ENCODE measurements around the gene EML1.

The EML1 gene

DNA sequence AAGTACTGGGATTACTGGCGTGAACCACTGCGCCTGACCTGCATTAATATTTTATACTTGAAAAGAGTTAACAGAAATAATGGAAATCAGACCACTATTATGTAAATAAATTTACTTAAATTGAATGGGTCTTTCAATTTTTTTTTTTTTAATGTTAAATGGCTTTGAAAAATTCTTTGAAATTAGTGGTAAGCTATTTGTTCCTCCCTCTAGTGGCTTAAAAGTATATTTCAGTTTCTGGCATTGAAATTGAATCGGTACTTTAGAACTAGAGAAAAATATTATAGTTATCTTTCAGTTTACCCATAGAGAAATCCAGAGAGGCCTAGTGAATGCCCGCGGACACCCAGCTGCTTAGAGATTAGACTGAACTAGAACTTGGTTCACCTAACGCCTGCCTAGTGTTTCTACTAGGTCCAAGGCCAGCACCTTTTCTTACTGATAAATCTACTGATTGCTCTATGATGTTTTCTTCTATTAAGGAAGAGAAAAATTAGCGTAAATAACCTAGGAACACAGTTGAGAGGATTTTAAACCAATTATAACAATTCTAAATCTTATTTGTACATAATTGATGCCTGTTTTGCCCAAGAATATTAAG lies 106.5 kb downstream of the EML1 start:
- TF ChIP-seq, protein P1, sequence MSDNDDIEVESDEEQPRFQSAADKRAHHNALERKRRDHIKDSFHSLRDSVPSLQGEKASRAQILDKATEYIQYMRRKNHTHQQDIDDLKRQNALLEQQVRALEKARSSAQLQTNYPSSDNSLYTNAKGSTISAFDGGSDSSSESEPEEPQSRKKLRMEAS (IDR thresholded peaks at IDR 0.05; ENCODE audit: low read depth, low read length), result no peak
- TF ChIP-seq, protein P2, sequence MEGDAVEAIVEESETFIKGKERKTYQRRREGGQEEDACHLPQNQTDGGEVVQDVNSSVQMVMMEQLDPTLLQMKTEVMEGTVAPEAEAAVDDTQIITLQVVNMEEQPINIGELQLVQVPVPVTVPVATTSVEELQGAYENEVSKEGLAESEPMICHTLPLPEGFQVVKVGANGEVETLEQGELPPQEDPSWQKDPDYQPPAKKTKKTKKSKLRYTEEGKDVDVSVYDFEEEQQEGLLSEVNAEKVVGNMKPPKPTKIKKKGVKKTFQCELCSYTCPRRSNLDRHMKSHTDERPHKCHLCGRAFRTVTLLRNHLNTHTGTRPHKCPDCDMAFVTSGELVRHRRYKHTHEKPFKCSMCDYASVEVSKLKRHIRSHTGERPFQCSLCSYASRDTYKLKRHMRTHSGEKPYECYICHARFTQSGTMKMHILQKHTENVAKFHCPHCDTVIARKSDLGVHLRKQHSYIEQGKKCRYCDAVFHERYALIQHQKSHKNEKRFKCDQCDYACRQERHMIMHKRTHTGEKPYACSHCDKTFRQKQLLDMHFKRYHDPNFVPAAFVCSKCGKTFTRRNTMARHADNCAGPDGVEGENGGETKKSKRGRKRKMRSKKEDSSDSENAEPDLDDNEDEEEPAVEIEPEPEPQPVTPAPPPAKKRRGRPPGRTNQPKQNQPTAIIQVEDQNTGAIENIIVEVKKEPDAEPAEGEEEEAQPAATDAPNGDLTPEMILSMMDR (IDR thresholded peaks at IDR 0.05; ENCODE audit: low read depth, low read length), result no peak
- TF ChIP-seq POLR2A (IDR thresholded peaks at IDR 0.05; ENCODE audit: extremely low read depth, insufficient read length) (no peak), MYC (IDR thresholded peaks at IDR 0.05; ENCODE audit: low read depth, low read length) (no peak)
- H3K4me3 ChIP-seq (ENCODE audit: low read depth, low read length), result no peak overlapping the region
- peak; percentile 28 for DNase-seq (ENCODE audit: low read depth)

DNA sequence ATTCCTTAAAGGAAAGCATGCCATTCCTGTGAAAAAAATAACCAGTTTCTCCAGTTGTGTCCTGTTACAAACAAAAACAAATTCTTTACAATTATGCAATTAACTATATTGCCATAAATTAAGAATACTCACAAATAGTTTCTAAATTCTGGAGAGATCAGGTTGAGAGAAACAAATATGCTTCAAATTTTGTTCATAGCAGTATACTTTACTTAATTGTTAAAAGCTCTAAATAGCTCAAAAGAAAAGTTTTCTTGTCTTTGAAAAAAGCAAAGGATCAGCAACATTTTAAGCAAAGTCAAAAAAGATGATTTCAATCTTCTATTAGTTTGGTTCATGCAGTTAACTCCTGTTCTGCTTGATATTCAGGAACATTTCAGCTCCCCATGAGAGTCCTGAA lies 109.7 kb downstream of the EML1 start:
- no peak for DNase-seq (ENCODE audit: low read depth)
- H3K4me3 ChIP-seq (ENCODE audit: low read depth, low read length), result no peak overlapping the region
- TF ChIP-seq, protein P2 (IDR thresholded peaks at IDR 0.05; ENCODE audit: low read depth, low read length), result no peak
- no peak for TF ChIP-seq POLR2A (IDR thresholded peaks at IDR 0.05; ENCODE audit: extremely low read depth, insufficient read length)
- TF ChIP-seq MYC (IDR thresholded peaks at IDR 0.05; ENCODE audit: low read depth, low read length), result no peak
- TF ChIP-seq, protein P1 (IDR thresholded peaks at IDR 0.05; ENCODE audit: low read depth, low read length), result no peak

DNA sequence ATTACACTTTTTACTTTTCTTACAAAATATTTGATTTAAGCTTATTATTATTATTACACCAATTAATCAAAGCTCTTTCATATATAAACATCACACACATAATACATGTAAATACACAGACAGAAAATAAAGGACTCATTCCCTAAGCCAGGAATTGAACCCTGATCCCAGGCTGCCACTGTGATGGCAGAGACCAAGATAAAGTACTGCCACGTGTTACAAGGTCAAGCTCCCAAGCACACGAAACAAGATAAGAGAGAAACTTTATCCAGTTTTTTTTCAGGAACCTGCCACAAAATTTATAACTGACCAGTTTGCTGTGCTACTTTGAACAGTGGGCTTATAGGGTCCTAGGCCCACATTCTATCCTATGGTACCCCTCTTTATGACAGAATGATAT lies 111.3 kb downstream of the EML1 start:
- no peak for TF ChIP-seq MYC (IDR thresholded peaks at IDR 0.05; ENCODE audit: low read depth, low read length)
- TF ChIP-seq, protein P2 (IDR thresholded peaks at IDR 0.05; ENCODE audit: low read depth, low read length), result no peak
- H3K4me3 ChIP-seq (ENCODE audit: low read depth, low read length), result no peak overlapping the region
- DNase-seq (ENCODE audit: low read depth), result no peak

DNA sequence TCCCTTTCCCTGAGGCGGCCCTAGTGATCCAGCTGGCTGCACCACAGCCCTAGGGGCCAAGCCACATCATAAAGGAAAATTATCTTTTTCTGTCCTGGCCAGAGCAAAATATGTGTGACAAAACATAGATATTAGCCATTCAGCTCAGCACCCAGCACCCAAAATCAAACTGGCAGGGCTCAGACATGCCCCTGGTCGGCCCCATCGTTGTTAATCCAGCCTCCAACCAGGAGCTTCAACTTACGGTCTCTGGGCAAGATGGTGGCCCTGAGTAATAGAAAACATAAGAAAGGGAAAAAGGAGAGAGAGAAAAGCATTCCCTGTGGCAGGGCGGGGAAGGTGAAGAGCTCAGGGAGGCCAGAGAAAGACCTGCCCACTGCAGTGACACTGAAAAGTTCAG lies 111.9 kb downstream of the EML1 start:
- H3K4me3 ChIP-seq (ENCODE audit: low read depth, low read length), result no peak overlapping the region
- TF ChIP-seq POLR2A (IDR thresholded peaks at IDR 0.05; ENCODE audit: extremely low read depth, insufficient read length) (no peak), MYC (IDR thresholded peaks at IDR 0.05; ENCODE audit: low read depth, low read length) (no peak)
- TF ChIP-seq, protein P2 (IDR thresholded peaks at IDR 0.05; ENCODE audit: low read depth, low read length), result no peak
- TF ChIP-seq, protein P1 (IDR thresholded peaks at IDR 0.05; ENCODE audit: low read depth, low read length), result no peak
- DNase-seq (ENCODE audit: low read depth), result no peak

DNA sequence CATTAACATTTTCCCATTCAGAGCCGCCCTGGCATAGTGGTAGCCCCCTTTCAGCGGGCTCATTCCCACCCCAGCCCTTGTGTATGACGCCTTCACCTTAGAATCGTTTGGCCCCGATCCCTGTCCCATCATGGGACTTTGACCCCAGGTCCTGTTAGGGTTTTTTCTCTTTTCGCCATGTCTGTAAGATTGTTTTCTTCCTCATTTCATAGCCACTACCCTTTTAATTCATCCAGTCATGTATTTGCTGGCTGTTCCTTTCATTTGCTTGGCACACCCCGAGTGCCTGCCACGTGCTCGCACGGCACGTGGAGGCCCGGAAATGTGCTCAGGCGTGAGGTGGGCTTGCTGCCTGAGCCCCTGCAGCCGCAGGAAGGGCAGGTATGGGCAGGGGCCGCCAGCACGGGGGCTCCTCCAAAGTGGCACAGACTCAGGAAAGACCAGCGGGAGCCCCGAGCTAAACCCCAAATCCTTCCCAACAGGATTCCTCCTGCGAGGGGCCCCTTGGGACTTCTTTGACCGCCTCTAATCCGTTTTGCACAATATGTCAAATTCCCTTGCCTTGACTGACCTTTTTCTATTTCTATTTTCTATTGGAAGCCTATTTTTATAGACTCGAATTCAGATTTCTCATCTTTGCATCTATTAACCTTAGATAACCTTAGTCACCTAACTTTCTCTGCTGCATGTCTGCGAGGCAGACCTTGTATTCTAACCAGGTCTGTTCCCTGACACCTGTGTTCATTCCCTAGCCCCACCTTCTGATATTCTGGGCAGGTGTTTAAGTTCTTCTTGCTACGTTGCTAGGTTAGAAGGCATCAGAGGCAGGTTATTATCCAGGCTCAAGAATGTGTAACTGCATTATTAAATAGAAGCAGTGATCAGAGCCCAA lies 114.8 kb downstream of the EML1 start:
- no peak overlapping the region for H3K4me3 ChIP-seq (ENCODE audit: low read depth, low read length)
- TF ChIP-seq, protein P2 (IDR thresholded peaks at IDR 0.05; ENCODE audit: low read depth, low read length), result no peak
- TF ChIP-seq POLR2A (IDR thresholded peaks at IDR 0.05; ENCODE audit: extremely low read depth, insufficient read length), result no peak
- no peak for TF ChIP-seq MYC (IDR thresholded peaks at IDR 0.05; ENCODE audit: low read depth, low read length)
- TF ChIP-seq, protein P1 (IDR thresholded peaks at IDR 0.05; ENCODE audit: low read depth, low read length), result no peak
- DNase-seq (ENCODE audit: low read depth), result no peak

Data from NB4 (cell line).